Measurements from ENCODE around the gene BMPR1B. TPM values are rescaled to one million over a fixed set of nuclear protein-coding genes. Genes with fewer than 3 reads are reported as not detected.

Gene BMPR1B
- total RNA-seq, 1 donor from 2014 or later, result 6.5 TPM

- no peak for DNase-seq (ENCODE audit: low read depth)
These were observed 5.2 kb downstream of the BMPR1B start for GRCh38 chr4:94763005-94763404.

GRCh38 chr4:94763500-94763899, 5.7 kb downstream of the BMPR1B start:
- no peak for DNase-seq (ENCODE audit: low read depth)

GRCh38 chr4:94764069-94764468, 6.3 kb downstream of the BMPR1B start:
- no peak for DNase-seq (ENCODE audit: low read depth)

GRCh38 chr4:94765174-94765573, 7.4 kb downstream of the BMPR1B start:
- DNase-seq (ENCODE audit: low read depth), result no peak

- peak; percentile 47 for DNase-seq (ENCODE audit: low read depth)
These were observed 7.9 kb downstream of the BMPR1B start for GRCh38 chr4:94765648-94766047.

GRCh38 chr4:94766856-94767255, 9.1 kb downstream of the BMPR1B start:
- DNase-seq (ENCODE audit: low read depth), result peak; percentile 89

GRCh38 chr4:94767446-94767845, 9.7 kb downstream of the BMPR1B start:
- no peak for DNase-seq (ENCODE audit: low read depth)

GRCh38 chr4:94782707-94783106, 25.0 kb downstream of the BMPR1B start:
- DNase-seq (ENCODE audit: low read depth), result no peak

GRCh38 chr4:94791701-94792100, 33.9 kb downstream of the BMPR1B start:
- DNase-seq (ENCODE audit: low read depth), result no peak

- DNase-seq (ENCODE audit: low read depth), result peak; percentile 84
These were observed 41.1 kb downstream of the BMPR1B start for GRCh38 chr4:94798808-94799207.

GRCh38 chr4:94801016-94801415, 43.3 kb downstream of the BMPR1B start:
- no peak for DNase-seq (ENCODE audit: low read depth)

GRCh38 chr4:94802091-94802490, 44.3 kb downstream of the BMPR1B start:
- DNase-seq (ENCODE audit: low read depth), result no peak

GRCh38 chr4:94803181-94803580, 45.4 kb downstream of the BMPR1B start:
- no peak for DNase-seq (ENCODE audit: low read depth)

GRCh38 chr4:94804650-94805049, 46.9 kb downstream of the BMPR1B start:
- DNase-seq (ENCODE audit: low read depth), result no peak

- no peak for DNase-seq (ENCODE audit: low read depth)
These were observed 48.6 kb downstream of the BMPR1B start for GRCh38 chr4:94806376-94806775.

GRCh38 chr4:94811643-94812042, 53.9 kb downstream of the BMPR1B start:
- DNase-seq (ENCODE audit: low read depth), result no peak

GRCh38 chr4:94813221-94813620, 55.5 kb downstream of the BMPR1B start:
- no peak for DNase-seq (ENCODE audit: low read depth)

GRCh38 chr4:94814237-94814636, 56.5 kb downstream of the BMPR1B start:
- no peak for DNase-seq (ENCODE audit: low read depth)

GRCh38 chr4:94819371-94820168, 61.8 kb downstream of the BMPR1B start:
- DNase-seq (ENCODE audit: low read depth), result no peak

- DNase-seq (ENCODE audit: low read depth), result no peak
These were observed 68.5 kb downstream of the BMPR1B start for GRCh38 chr4:94826206-94826605.

GRCh38 chr4:94827481-94828110, 69.8 kb downstream of the BMPR1B start:
- peak; percentile 92 for DNase-seq (ENCODE audit: low read depth)

- peak; percentile 32 for DNase-seq (ENCODE audit: low read depth)
These were observed 71.1 kb downstream of the BMPR1B start for GRCh38 chr4:94828882-94829281.

GRCh38 chr4:94831607-94832006, 73.9 kb downstream of the BMPR1B start:
- DNase-seq (ENCODE audit: low read depth), result no peak

All from renal cortical epithelial cell (primary cell).